Osteocyte (in vitro differentiated cells): ENCODE measurements around the gene GPC5. TPM values are rescaled to one million over a fixed set of nuclear protein-coding genes. Genes with fewer than 3 reads are reported as not detected.
A peak's percentile ranks its signal among the peaks of the same experiment; 100 is the strongest.

Experiments used
- DNase-seq: peaks from one replicate; pipeline ENCODE4 v3.0.0; 2021; ENCODE audit warnings: mixed read lengths; ENCODE audit not compliant: unreplicated experiment; ENCODE audit errors: extremely low spot score
- H3K27ac Mint-ChIP-seq: one replicate; pipeline ENCODE4 v1.8.0; 2021; ENCODE audit warnings: mild to moderate bottlenecking, mixed read lengths; ENCODE audit not compliant: unreplicated experiment
- H3K27me3 Mint-ChIP-seq: one replicate; pipeline ENCODE4 v1.8.0; 2021; ENCODE audit warnings: mixed read lengths; ENCODE audit not compliant: unreplicated experiment
- H3K36me3 Mint-ChIP-seq: one replicate; pipeline ENCODE4 v1.8.0; 2021; ENCODE audit warnings: mixed read lengths; ENCODE audit not compliant: unreplicated experiment
- H3K4me1 Mint-ChIP-seq: one replicate; pipeline ENCODE4 v1.8.0; 2021; ENCODE audit warnings: mixed read lengths; ENCODE audit not compliant: unreplicated experiment
- H3K4me3 Mint-ChIP-seq: one replicate; pipeline ENCODE4 v1.8.0; 2021; ENCODE audit warnings: mild to moderate bottlenecking, moderate library complexity, mixed read lengths; ENCODE audit not compliant: unreplicated experiment
- H3K9me3 Mint-ChIP-seq: one replicate; pipeline ENCODE4 v1.8.0; 2021; ENCODE audit warnings: mixed read lengths; ENCODE audit not compliant: unreplicated experiment
- CTCF ChIP-seq: fragments of 200-600 bp; sonication (generic); IDR thresholded peaks from 2 replicates; pipeline ENCODE4 v1.5.0; 2021; ENCODE audit warnings: antibody characterized with exemption, mild to moderate bottlenecking, moderate library complexity
- total RNA-seq: library from RNA; stranded (reverse); gene quantifications from 2 replicates; pipeline ENCODE4 v1.2.1, GENCODE V29; 2021

The GPC5 gene
- total RNA-seq, 1 donor from 2014 or later = 12.9 TPM

DNA sequence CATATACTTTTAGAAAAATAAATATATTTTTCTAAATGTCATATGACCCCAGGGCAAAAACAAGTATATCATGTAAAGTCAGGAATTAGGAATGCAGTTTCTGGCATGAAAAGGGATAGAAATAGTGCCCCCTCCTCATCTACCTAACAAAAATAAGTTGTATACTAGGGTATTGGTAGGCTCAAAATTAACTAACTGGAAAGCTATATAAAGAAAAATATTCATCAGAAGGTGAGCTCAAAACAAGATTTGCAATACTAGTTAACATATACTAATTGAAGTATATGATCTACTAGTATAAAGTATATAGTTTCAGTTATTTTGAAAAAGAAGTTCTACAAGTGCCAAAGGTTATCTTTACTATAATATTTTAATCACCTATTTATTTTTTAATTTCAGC, 200.2 kb downstream of the GPC5 start:
- Mint-ChIP-seq H3K9me3 (no peaks in the 10 kb centered on the region), H3K27ac (no peak overlapping the region)

DNA sequence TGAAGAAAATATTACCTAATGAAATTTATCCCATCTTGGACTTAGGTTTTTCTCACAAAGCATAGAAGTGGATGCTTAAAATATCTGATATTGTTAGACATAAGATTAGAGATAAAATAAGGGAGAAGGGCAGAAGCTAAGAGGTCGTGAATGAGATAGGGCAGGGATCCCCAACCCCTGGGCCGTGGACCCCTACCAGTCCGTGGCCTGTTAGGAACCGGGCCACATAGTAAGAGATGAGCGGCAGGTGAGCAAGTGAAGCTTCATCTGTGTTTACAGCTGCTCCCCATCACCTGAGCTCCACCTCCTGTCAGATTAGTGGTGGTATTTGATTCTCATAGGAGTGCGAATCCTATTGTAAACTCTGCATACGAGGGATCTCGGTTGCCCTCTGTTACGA, 202.9 kb downstream of the GPC5 start:
- no peaks in the 10 kb centered on the region for H3K36me3 Mint-ChIP-seq
- H3K27ac Mint-ChIP-seq = no peak overlapping the region
- H3K4me3 Mint-ChIP-seq = no peak overlapping the region
- peaks cover 2% of the 10 kb centered on the region for H3K4me1 Mint-ChIP-seq
- TF ChIP-seq CTCF = no peak
- H3K27me3 Mint-ChIP-seq = no peaks in the 10 kb centered on the region
- DNase-seq = no peak
- H3K9me3 Mint-ChIP-seq = no peaks in the 10 kb centered on the region

More for the DNA sequence above, 200.2 kb downstream of the GPC5 start:
- DNase-seq = no peak
- Mint-ChIP-seq H3K4me3 (no peak overlapping the region), H3K27me3 (no peaks in the 10 kb centered on the region), H3K36me3 (no peaks in the 10 kb centered on the region), H3K4me1 (peaks cover 5% of the 10 kb centered on the region)
- TF ChIP-seq CTCF = no peak

DNA sequence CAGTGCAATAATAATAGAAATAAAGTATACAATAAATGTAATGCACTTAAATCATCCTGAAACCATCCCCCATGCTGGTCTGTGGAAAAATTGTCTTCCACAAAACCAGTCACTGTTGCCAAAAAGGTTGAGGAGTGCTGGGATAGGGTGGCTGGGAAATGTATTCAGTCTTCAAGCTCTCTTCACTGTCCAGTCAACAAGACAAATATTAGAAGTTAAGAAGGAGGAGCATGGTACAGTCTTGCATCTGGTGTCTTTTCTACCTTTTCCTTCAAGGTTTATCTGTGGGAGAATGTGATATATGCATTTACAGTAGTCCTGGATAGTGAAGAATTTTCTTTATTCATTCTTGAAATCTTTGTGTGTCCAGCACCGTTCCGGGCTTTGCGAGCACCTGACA, 203.4 kb downstream of the GPC5 start:
- DNase-seq = no peak
- H3K27me3 Mint-ChIP-seq = no peaks in the 10 kb centered on the region
- H3K36me3 Mint-ChIP-seq = no peaks in the 10 kb centered on the region
- peaks cover 2% of the 10 kb centered on the region for H3K4me1 Mint-ChIP-seq
- no peaks in the 10 kb centered on the region for H3K9me3 Mint-ChIP-seq
- TF ChIP-seq CTCF = no peak
- H3K4me3 Mint-ChIP-seq = no peak overlapping the region
- no peak overlapping the region for H3K27ac Mint-ChIP-seq

DNA sequence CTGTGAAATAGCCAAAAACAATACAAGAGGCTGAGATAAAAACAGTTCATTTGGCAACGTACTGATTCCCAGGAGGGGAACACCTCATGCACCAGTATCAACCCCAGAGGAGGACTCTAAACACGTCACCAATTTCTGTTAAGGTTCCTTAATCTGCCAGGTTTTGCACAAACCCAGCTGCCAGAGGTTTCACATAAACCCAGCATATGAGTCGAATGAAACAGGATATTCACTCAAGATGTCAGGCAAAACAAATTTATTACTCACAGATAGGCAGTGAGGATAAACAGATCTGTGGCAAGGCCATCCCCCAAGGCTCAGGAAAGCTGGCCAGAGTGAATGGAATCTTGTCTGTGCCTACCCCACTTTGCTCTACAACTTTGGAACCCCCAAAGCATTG, 210.9 kb downstream of the GPC5 start:
- Mint-ChIP-seq H3K27me3 (no peaks in the 10 kb centered on the region), H3K27ac (peak overlapping the region; percentile 27), H3K9me3 (peaks cover 7% of the 10 kb centered on the region), H3K36me3 (peaks cover 2% of the 10 kb centered on the region), H3K4me1 (peaks cover 20% of the 10 kb centered on the region), H3K4me3 (no peak overlapping the region)
- no peak for DNase-seq
- no peak for TF ChIP-seq CTCF

- DNase-seq = no peak
- Mint-ChIP-seq H3K9me3 (peaks cover 4% of the 10 kb centered on the region), H3K4me1 (no peaks in the 10 kb centered on the region), H3K4me3 (no peak overlapping the region), H3K27ac (no peak overlapping the region), H3K27me3 (no peaks in the 10 kb centered on the region), H3K36me3 (no peaks in the 10 kb centered on the region)
- TF ChIP-seq CTCF = no peak
These were observed 219.9 kb downstream of the GPC5 start for GRCh38 chr13:91618315-91618714.
